22Rv1 (cell line): Measurements from ENCODE around the gene ABI1.
"Not testable (repeated sequence)": the region's sequence is repeated elsewhere in the genome, so short reads cannot be mapped to it uniquely, and the experiment has no call there.

Experiments used
- ZFX ChIP-seq: fragments of 450-650 bp; IDR thresholded peaks from 2 replicates; pipeline ENCODE4 v1.6.1; 2017; ENCODE audit warnings: antibody characterized with exemption, borderline replicate concordance
- TF ChIP-seq, protein P1 (sequence below): fragments of 450-650 bp; IDR thresholded peaks from 2 replicates; pipeline ENCODE4 v1.5.1; 2017; ENCODE audit warnings: mild to moderate bottlenecking

DNA sequence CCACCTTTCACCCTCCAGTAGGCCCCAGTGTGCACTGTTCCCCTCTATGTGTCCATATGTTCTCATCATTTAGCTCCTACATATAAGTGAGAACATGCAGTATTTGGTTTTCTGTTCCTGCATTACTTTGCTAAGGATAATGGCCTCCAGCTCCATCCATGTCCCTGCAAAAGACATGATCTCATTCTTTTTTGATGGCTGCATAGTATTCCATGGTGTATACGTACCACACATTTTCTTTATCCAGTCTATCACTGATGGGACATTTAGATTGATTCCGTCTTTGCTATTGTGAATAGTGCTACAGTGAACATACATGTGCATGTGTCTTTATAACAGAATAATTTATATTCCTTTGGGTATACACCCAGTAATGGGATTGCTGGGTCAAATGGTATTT lies 71.0 kb downstream of the ABI1 start:
- TF ChIP-seq ZFX = not testable (repeated sequence)
- TF ChIP-seq, protein P1, sequence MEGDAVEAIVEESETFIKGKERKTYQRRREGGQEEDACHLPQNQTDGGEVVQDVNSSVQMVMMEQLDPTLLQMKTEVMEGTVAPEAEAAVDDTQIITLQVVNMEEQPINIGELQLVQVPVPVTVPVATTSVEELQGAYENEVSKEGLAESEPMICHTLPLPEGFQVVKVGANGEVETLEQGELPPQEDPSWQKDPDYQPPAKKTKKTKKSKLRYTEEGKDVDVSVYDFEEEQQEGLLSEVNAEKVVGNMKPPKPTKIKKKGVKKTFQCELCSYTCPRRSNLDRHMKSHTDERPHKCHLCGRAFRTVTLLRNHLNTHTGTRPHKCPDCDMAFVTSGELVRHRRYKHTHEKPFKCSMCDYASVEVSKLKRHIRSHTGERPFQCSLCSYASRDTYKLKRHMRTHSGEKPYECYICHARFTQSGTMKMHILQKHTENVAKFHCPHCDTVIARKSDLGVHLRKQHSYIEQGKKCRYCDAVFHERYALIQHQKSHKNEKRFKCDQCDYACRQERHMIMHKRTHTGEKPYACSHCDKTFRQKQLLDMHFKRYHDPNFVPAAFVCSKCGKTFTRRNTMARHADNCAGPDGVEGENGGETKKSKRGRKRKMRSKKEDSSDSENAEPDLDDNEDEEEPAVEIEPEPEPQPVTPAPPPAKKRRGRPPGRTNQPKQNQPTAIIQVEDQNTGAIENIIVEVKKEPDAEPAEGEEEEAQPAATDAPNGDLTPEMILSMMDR = not testable (repeated sequence)
